CD4-positive, alpha-beta memory T cell (primary cell): ENCODE measurements around the gene GALNT15. TPM values are rescaled to one million over a fixed set of nuclear protein-coding genes. Genes with fewer than 3 reads are reported as not detected.

Experiments used
- CTCF ChIA-PET: fragments of 350-600 bp; sonication (Branson Sonifier 250); formaldehyde crosslinking; loops from one replicate; lab custom pipeline; 2021; ENCODE audit warnings: inconsistent platforms; ENCODE audit not compliant: partially characterized antibody; lab: Charles Lee
- POLR2A ChIA-PET: fragments of 350-600 bp; sonication (Branson Sonifier 250); formaldehyde crosslinking; loops from one replicate; lab custom pipeline; 2021; ENCODE audit not compliant: partially characterized antibody; lab: Charles Lee
- DNase-seq, 5 donors: peaks; one replicate each; pipeline versions ENCODE4 v3.0.0 to v3.0.0-alpha.2; 2020 to 2022; ENCODE audit warnings: mixed read lengths in 1 of 5
- H3K27ac ChIP-seq: one replicate; pipeline ENCODE4 v1.7.0; 2013; ENCODE audit warnings: low read depth, low read length
- H3K27me3 ChIP-seq: 2 replicates; pipeline ENCODE4 v1.7.0; 2013; ENCODE audit warnings: mild to moderate bottlenecking, low read length, moderate library complexity; ENCODE audit not compliant: insufficient read depth
- H3K36me3 ChIP-seq: 2 replicates; pipeline ENCODE4 v1.7.0; 2013; ENCODE audit warnings: mild to moderate bottlenecking, low read length, moderate library complexity; ENCODE audit not compliant: insufficient read depth
- H3K4me1 ChIP-seq: 2 replicates; pipeline ENCODE4 v1.7.0; 2013; ENCODE audit warnings: mild to moderate bottlenecking, low read length, moderate library complexity; ENCODE audit not compliant: insufficient read depth
- H3K4me3 ChIP-seq, 2 donors: one replicate each; pipeline ENCODE4 v1.7.0; 2013; ENCODE audit warnings: low read length in 2 of 2, mild to moderate bottlenecking in 1 of 2
- H3K9me3 ChIP-seq, 2 donors: one replicate each; pipeline ENCODE4 v1.7.0; 2013; ENCODE audit warnings: low read length in 2 of 2, control low read depth in 1 of 2; ENCODE audit not compliant: control insufficient read depth in 1 of 2
- H3K27ac Mint-ChIP-seq, 7 donors: one replicate each; pipeline ENCODE4 v1.8.0; 2020 to 2021; ENCODE audit warnings: mixed read lengths in 7 of 7, mild to moderate bottlenecking in 6 of 7, inconsistent platforms in 3 of 7, moderate library complexity in 3 of 7
- H3K27me3 Mint-ChIP-seq, 2 donors: one replicate each; pipeline ENCODE4 v1.8.0; 2020 to 2021; ENCODE audit warnings: mixed read lengths in 2 of 2
- H3K36me3 Mint-ChIP-seq, 2 donors: one replicate each; pipeline ENCODE4 v1.8.0; 2020 to 2021; ENCODE audit warnings: mixed read lengths in 2 of 2, inconsistent platforms in 1 of 2, mild to moderate bottlenecking in 1 of 2
- H3K4me1 Mint-ChIP-seq, 4 donors: one replicate each; pipeline ENCODE4 v1.8.0; 2020 to 2021; ENCODE audit warnings: mixed read lengths in 4 of 4, mild to moderate bottlenecking in 1 of 4
- H3K4me3 Mint-ChIP-seq, 8 donors: one replicate each; pipeline ENCODE4 v1.8.0; 2020 to 2021; ENCODE audit warnings: mixed read lengths in 8 of 8, mild to moderate bottlenecking in 7 of 8, moderate library complexity in 6 of 8, inconsistent platforms in 3 of 8
- H3K9me3 Mint-ChIP-seq, 8 donors: one replicate each; pipeline ENCODE4 v1.8.0; 2020 to 2021; ENCODE audit warnings: mixed read lengths in 8 of 8, mild to moderate bottlenecking in 5 of 8, inconsistent platforms in 3 of 8, moderate library complexity in 1 of 8
- intact Hi-C: fragments of 100-400 bp; cut with micrococcal nuclease; formaldehyde crosslinking; loops from one replicate; pipeline ENCODE4 v1.15.1; 2023
- polyA plus RNA-seq, 2 donors: library from polyadenylated mRNA; unstranded; fragments of 300-500 nt; fragmentation: Illumina TruSeq; gene quantifications; one replicate each; pipeline ENCODE4 v1.2.3, GENCODE V29; 2021
- total RNA-seq, 2 experiments: library from RNA; stranded (reverse); gene quantifications; one replicate each; pipeline ENCODE4 v1.2.3, GENCODE V29; 2021

GALNT15 gene
- total and polyA plus RNA-seq, 4 experiments from 2014 or later: not detected

DNA sequence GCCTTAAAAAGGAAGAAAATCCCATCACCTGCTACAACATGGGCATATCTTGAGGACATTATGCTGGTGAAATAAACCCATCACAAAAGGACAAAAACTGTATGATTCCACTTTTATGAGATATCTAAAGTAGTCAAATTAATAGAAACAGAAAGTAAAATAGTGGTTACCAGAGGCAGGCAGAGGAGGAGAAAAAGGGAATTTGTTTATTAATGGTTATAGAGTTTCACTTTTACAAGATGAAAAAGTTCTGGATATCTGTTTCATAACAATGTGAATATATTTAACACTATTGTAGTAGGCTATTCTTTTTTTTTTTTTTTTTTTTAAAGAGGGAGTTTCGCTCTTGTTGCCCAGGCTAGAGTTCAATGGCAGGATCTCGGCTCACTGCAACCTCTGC, 49.8 kb downstream of the GALNT15 start:
- no peak overlapping the region for H3K27ac Mint-ChIP-seq

GRCh38 chr3:16227566-16227965, 53.1 kb downstream of the GALNT15 start:
- CTCF ChIA-PET: no interaction called here
- H3K27ac ChIP-seq: no peak overlapping the region
- DNase-seq: no peak
- H3K27me3 Mint-ChIP-seq: peaks cover 0 to 3% of the 10 kb centered on the region in 2 donors
- intact Hi-C loops: no loop called here
- no peak overlapping the region for H3K4me3 Mint-ChIP-seq
- peaks cover 0 to 5% (median 0%) of the 10 kb centered on the region in 8 donors for H3K9me3 Mint-ChIP-seq
- no peaks in the 10 kb centered on the region for H3K4me1 ChIP-seq
- H3K9me3 ChIP-seq: no peaks in the 10 kb centered on the region
- H3K36me3 ChIP-seq: no peaks in the 10 kb centered on the region
- H3K36me3 Mint-ChIP-seq: no peaks in the 10 kb centered on the region
- no peak overlapping the region for H3K27ac Mint-ChIP-seq
- peaks cover 0 to 2% (median 0%) of the 10 kb centered on the region in 4 donors for H3K4me1 Mint-ChIP-seq
- H3K4me3 ChIP-seq: no peak overlapping the region
- POLR2A ChIA-PET: no interaction called here
- H3K27me3 ChIP-seq: no peaks in the 10 kb centered on the region

More for the DNA sequence above, 49.8 kb downstream of the GALNT15 start:
- no peak for DNase-seq
- Histone ChIP-seq H3K4me1 (no peaks in the 10 kb centered on the region), H3K27me3 (no peaks in the 10 kb centered on the region), H3K36me3 (no peaks in the 10 kb centered on the region), H3K27ac (no peak overlapping the region), H3K4me3 (no peak overlapping the region), H3K9me3 (no peaks in the 10 kb centered on the region)
- H3K4me1 Mint-ChIP-seq: peaks cover 0 to 2% (median 0%) of the 10 kb centered on the region in 4 donors
- CTCF ChIA-PET: no interaction called here
- H3K4me3 Mint-ChIP-seq: no peak overlapping the region
- H3K27me3 Mint-ChIP-seq: peaks cover 0 to 4% of the 10 kb centered on the region in 2 donors
- intact Hi-C loops: no loop called here
- peaks cover 0 to 12% (median 0%) of the 10 kb centered on the region in 8 donors for H3K9me3 Mint-ChIP-seq
- no peaks in the 10 kb centered on the region for H3K36me3 Mint-ChIP-seq
- POLR2A ChIA-PET: no interaction called here

DNA sequence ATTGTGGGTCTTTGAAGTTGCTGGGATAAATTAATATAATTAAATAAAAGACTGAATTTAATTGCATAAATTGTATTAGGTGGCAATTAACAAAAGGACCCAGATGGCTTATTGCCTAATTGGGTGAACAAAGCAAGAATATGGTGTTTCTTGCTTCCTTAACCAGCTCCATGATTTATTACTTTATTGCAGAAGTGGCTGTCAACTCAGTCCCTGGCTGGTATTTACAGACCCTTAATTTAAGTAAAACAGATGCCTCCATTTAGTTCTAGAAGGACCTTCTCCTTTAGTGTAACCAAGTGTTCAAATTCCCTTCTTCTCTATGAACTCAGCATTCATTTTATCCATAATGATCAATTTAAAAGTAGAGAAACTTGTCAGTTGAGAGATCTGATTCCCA, 55.2 kb downstream of the GALNT15 start:
- Mint-ChIP-seq H3K4me3 (no peak overlapping the region), H3K27ac (no peak overlapping the region), H3K4me1 (no peaks in the 10 kb centered on the region), H3K9me3 (peaks cover 0 to 6% (median 0%) of the 10 kb centered on the region in 8 donors), H3K27me3 (peaks cover 6 to 7% of the 10 kb centered on the region in 2 donors), H3K36me3 (no peaks in the 10 kb centered on the region)
- Histone ChIP-seq H3K36me3 (no peaks in the 10 kb centered on the region), H3K4me1 (no peaks in the 10 kb centered on the region), H3K27ac (no peak overlapping the region), H3K27me3 (no peaks in the 10 kb centered on the region), H3K4me3 (no peak overlapping the region), H3K9me3 (no peaks in the 10 kb centered on the region)
- DNase-seq: no peak
- intact Hi-C loops: no loop called here
- ChIA-PET POLR2A (no interaction called here), CTCF (no interaction called here)

DNA sequence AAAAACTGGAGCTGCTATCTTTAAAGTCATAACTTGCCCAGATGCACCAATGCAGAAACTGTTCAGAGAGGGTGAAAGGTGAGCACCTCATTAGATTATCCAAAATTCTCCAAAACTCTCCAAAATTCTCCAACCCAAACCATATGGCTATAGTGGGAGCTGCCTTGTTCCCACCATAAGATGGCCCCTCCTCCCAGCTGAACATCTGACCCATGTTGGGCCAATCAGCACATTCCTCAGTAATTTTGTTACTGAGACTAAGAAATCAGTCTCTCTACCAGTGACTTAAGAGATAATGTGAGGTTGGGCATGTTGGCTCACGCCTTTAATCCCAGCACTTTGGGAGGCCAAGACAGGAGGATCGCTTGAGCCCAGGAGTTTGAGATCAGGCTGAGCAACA, 57.5 kb downstream of the GALNT15 start:
- H3K27me3 ChIP-seq: no peaks in the 10 kb centered on the region
- no peak for DNase-seq
- CTCF ChIA-PET: no interaction called here
- intact Hi-C loops: no loop called here
- Mint-ChIP-seq H3K27me3 (peaks cover 5 to 6% of the 10 kb centered on the region in 2 donors), H3K9me3 (peaks cover 0 to 3% (median 0%) of the 10 kb centered on the region in 8 donors), H3K27ac (no peak overlapping the region), H3K4me1 (no peaks in the 10 kb centered on the region), H3K4me3 (no peak overlapping the region), H3K36me3 (no peaks in the 10 kb centered on the region)
- H3K4me3 ChIP-seq: no peak overlapping the region
- H3K4me1 ChIP-seq: no peaks in the 10 kb centered on the region
- POLR2A ChIA-PET: no interaction called here
- no peaks in the 10 kb centered on the region for H3K9me3 ChIP-seq
- no peak overlapping the region for H3K27ac ChIP-seq
- no peaks in the 10 kb centered on the region for H3K36me3 ChIP-seq

- peaks cover 0 to 3% (median 0%) of the 10 kb centered on the region in 8 donors for H3K9me3 Mint-ChIP-seq
- H3K27me3 Mint-ChIP-seq: peaks cover 5 to 6% of the 10 kb centered on the region in 2 donors
- Histone ChIP-seq H3K9me3 (no peaks in the 10 kb centered on the region), H3K27me3 (no peaks in the 10 kb centered on the region), H3K36me3 (no peaks in the 10 kb centered on the region), H3K4me1 (no peaks in the 10 kb centered on the region), H3K27ac (no peak overlapping the region), H3K4me3 (no peak overlapping the region)
- H3K27ac Mint-ChIP-seq: no peak overlapping the region
- POLR2A ChIA-PET: no interaction called here
- no peak for DNase-seq
- no peak overlapping the region for H3K4me3 Mint-ChIP-seq
- intact Hi-C loops: no loop called here
- H3K4me1 Mint-ChIP-seq: no peaks in the 10 kb centered on the region
- CTCF ChIA-PET: interaction anchor here (1.3 kb wide), 1 partner anchor 14 kb away, joined by 5 read pairs; no protein-coding TSS in a partner anchor
- H3K36me3 Mint-ChIP-seq: no peaks in the 10 kb centered on the region
These were observed 59.3 kb downstream of the GALNT15 start for GRCh38 chr3:16233806-16234205.

DNA sequence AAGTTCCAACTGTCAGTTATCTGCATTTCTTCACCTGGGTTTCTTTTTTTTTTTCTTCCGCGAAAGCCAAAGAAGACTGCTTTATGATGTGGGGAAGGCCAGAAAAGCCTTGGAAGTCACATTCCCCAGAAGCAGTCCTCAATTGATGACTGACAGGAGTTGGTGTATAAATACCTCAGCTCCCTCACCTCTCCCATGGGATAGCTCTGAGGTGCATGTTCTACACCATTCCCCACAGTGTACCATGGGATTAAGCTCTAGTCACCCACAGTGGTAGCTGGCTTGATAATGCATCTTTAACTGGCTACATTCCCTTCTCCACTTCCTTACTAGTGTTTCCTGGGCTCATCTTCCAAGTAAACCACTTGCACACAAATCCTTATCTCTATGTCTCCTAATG, 59.8 kb downstream of the GALNT15 start:
- no peak overlapping the region for H3K27ac ChIP-seq
- H3K27me3 Mint-ChIP-seq: peaks cover 5 to 6% of the 10 kb centered on the region in 2 donors
- no peak for DNase-seq
- no peak overlapping the region for H3K4me3 Mint-ChIP-seq
- no peaks in the 10 kb centered on the region for H3K36me3 Mint-ChIP-seq
- CTCF ChIA-PET: interaction anchor here (0.7 kb wide), 1 partner anchor 1140 kb away, joined by 3 read pairs; no protein-coding TSS in a partner anchor
- intact Hi-C loops: no loop called here
- H3K9me3 Mint-ChIP-seq: peaks cover 0 to 3% (median 0%) of the 10 kb centered on the region in 8 donors
- no peaks in the 10 kb centered on the region for H3K4me1 ChIP-seq
- H3K4me1 Mint-ChIP-seq: no peaks in the 10 kb centered on the region
- H3K9me3 ChIP-seq: no peaks in the 10 kb centered on the region
- POLR2A ChIA-PET: no interaction called here
- H3K27ac Mint-ChIP-seq: no peak overlapping the region
- no peaks in the 10 kb centered on the region for H3K27me3 ChIP-seq
- H3K4me3 ChIP-seq: no peak overlapping the region
- no peaks in the 10 kb centered on the region for H3K36me3 ChIP-seq

DNA sequence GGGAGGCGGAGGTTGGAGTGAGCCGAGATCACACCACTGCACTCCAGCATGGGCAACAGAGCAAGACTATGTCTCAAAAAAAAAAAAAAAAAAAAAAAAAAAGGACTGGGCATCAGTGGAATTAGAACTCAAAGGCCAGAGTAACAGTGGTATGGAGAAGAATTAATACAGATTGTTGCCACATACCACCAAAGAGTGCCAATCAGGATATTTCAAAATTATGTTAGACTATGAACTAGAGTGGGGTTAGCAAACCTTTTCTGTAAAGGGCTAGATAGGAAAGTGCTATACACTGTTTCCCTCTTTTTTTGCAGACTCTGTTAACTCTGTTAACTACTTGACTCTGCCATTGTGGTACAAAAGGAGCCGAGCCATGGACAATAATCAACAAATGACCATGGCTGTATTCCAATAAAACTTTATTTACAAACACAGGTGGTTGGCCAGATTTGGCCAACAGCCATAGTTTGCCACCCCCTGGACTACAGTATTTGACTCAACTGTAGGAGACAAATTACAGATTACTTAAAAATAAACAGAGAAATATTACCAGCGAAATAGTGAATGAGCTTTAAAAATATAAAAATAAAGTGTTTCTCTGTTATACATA, 61.7 kb downstream of the GALNT15 start:
- peaks cover 0 to 2% (median 0%) of the 10 kb centered on the region in 4 donors for H3K4me1 Mint-ChIP-seq
- Histone ChIP-seq H3K9me3 (no peaks in the 10 kb centered on the region), H3K36me3 (no peaks in the 10 kb centered on the region), H3K27ac (no peak overlapping the region), H3K27me3 (no peaks in the 10 kb centered on the region), H3K4me1 (no peaks in the 10 kb centered on the region), H3K4me3 (no peak overlapping the region)
- H3K27me3 Mint-ChIP-seq: peaks cover 4 to 6% of the 10 kb centered on the region in 2 donors
- H3K9me3 Mint-ChIP-seq: peaks cover 0 to 3% (median 0%) of the 10 kb centered on the region in 8 donors
- CTCF ChIA-PET: interaction anchor here (1.0 kb wide), 1 partner anchor 11 kb away, joined by 4 read pairs; no protein-coding TSS in a partner anchor
- no peaks in the 10 kb centered on the region for H3K36me3 Mint-ChIP-seq
- no peak overlapping the region for H3K27ac Mint-ChIP-seq
- no peak overlapping the region for H3K4me3 Mint-ChIP-seq
- DNase-seq: no peak
- POLR2A ChIA-PET: no interaction called here
- intact Hi-C loops: no loop called here
